Peyer's patch (tissue), 4 donors: ENCODE results near the gene LRCH3.

Experiments used
- POLR2A ChIP-seq, 2 donors: fragments of 450-650 bp; IDR thresholded peaks; one replicate each; pipeline ENCODE4 v1.5.1; 2017; ENCODE audit warnings: antibody characterized with exemption in 2 of 2, mild to moderate bottlenecking in 2 of 2, moderate library complexity in 2 of 2
- TF ChIP-seq, protein P1 (sequence below), 6 experiments: fragments of 450-650 bp in 4 of 6; fragments of 200-600 bp in 2 of 6; sonication (generic) in 1 of 6; IDR thresholded peaks; one replicate each; pipeline ENCODE4 v1.5.1; 2017 to 2019; ENCODE audit warnings: antibody characterized with exemption in 6 of 6, mild to moderate bottlenecking in 3 of 6, moderate library complexity in 1 of 6

DNA sequence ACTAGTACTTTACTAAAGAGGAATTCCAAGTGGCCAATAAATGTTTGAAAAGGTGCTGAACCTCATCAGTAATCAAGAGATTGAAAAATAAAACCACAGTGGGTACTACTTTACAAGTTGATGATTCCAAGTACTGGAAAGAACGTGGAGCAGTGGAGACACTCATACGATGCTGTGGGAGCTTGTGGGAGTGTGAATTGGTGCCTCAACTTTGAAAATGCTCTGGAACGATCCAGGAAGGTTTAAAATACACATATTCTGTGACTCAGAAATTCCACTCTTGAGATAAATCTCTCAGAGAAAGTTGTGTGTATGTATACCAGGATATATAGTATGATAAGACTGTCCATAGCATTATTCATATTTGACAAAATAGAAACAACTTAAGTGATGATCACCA, 9.3 kb downstream of the LRCH3 start:
- TF ChIP-seq POLR2A (IDR thresholded peaks at IDR 0.05): no peak
- TF ChIP-seq, protein P1, sequence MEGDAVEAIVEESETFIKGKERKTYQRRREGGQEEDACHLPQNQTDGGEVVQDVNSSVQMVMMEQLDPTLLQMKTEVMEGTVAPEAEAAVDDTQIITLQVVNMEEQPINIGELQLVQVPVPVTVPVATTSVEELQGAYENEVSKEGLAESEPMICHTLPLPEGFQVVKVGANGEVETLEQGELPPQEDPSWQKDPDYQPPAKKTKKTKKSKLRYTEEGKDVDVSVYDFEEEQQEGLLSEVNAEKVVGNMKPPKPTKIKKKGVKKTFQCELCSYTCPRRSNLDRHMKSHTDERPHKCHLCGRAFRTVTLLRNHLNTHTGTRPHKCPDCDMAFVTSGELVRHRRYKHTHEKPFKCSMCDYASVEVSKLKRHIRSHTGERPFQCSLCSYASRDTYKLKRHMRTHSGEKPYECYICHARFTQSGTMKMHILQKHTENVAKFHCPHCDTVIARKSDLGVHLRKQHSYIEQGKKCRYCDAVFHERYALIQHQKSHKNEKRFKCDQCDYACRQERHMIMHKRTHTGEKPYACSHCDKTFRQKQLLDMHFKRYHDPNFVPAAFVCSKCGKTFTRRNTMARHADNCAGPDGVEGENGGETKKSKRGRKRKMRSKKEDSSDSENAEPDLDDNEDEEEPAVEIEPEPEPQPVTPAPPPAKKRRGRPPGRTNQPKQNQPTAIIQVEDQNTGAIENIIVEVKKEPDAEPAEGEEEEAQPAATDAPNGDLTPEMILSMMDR (IDR thresholded peaks at IDR 0.05): no peak
